ENCODE results near the gene GFPT2.

GFPT2 gene

DNA sequence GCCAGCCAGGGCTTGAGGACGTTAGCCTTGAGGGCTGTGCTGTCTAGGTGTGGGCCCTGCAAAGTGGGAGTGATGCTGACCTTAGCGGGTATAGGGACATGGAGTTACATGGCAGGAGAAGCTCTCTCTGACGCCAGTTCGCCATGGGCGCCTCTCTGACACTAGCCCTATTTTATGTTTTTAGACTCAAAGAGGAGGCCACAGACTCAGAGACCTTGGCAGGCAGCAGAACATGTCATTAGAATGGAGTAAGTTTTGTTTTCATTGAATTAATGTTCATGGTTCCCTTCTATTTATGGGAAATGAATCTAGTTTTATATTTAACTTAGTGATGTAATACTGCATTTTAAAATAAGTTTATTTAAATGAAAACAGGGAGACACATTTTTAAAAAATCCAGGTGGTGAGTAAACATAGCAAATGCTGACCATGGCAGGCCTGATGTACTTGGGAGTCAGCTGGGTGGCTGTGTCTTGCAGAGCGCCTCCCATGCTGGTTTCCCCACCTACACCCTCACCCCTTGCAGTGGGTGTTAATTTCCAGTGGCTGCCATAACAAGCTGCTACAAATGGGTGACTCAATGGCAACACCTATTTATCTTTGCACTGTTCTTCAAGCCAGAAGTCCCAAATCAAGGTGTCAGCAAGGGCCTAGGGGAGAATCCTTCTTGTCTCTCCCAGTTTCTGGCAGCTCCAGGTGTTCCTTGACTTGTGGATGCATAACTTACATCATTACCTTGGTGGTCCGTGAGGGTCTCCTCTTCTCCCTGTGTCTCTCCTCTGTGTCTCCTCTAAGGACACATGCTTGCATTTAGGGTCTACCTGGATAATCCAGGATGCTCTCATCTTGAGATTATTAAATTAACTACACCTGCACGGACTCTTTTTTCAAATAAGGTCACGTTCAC, 25.6 kb upstream of the GFPT2 start:
- DNase-seq, result no peak

GRCh38 chr5:180377556-180378197, 24.5 kb upstream of the GFPT2 start:
- DNase-seq, result no peak

GRCh38 chr5:180376511-180376910, 23.4 kb upstream of the GFPT2 start:
- no peak for DNase-seq

- DNase-seq, result no peak
Measured at GRCh38 chr5:180375955-180376354, 22.8 kb upstream of the GFPT2 start.

GRCh38 chr5:180375291-180375690, 22.2 kb upstream of the GFPT2 start:
- no peak for DNase-seq

GRCh38 chr5:180373870-180374269, 20.7 kb upstream of the GFPT2 start:
- no peak for DNase-seq

DNA sequence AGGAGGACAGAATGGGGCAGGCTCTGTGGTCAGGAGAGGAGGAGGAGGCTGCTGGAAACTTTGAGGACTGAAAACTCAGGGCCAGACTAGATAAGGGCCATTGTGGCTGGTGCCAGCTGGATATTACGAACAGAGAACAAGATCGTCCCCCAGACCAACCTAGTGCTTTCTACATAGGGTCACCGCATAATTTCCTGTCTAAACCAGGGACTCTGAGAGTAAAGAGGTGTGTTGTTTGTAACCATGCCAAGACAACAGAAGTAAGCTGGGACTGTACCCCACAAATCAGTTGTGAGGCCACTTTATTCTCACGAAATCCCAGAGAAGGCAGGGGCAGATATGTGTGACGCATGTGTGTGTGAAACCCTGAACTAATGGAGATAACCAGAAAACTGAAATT, 20.3 kb upstream of the GFPT2 start:
- DNase-seq, result no peak

GRCh38 chr5:180371949-180372348, 18.8 kb upstream of the GFPT2 start:
- DNase-seq, result no peak

- DNase-seq, result no peak
Measured at GRCh38 chr5:180370861-180371641, 17.9 kb upstream of the GFPT2 start.

- no peak for DNase-seq
Measured at GRCh38 chr5:180367991-180368390, 14.9 kb upstream of the GFPT2 start.

DNA sequence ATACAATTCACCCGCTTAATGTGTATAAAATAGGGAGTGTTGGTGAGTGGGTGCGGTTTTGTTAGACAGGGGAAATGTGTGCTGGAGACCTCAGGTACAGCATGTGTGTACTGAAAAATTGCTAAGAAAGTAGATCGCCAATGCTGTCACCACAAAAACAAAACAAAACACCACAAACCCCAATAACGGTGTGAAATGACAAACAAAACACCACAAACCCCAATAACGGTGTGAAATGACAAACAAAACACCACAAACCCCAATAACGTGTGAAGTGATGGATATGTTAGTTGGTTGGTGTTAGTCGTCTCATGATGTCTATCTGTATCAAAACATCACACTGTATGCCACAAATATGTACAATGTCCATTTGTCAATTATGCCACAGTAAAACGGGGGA, 14.2 kb upstream of the GFPT2 start:
- DNase-seq, result peak; percentile 59

DNA sequence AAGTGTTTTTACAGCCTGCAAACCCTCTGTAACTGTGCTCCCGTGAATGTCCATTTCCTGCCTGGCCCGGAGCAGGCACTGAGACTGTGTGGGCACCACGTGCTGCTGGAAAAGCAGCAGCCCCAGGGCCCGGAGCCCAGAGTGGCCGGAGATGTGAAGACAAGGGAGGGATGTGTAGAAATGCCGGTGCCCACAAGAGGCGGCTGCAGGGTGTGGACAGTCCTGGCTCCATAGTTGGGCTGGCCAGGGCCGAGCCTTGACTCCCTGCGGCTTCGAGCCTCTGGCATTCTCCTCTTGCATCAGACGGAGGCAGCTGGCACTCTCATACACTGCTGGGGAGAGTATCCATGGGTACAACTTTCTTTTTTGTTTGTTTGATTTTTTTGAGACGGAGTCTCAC, 13.2 kb upstream of the GFPT2 start:
- no peak for DNase-seq

DNA sequence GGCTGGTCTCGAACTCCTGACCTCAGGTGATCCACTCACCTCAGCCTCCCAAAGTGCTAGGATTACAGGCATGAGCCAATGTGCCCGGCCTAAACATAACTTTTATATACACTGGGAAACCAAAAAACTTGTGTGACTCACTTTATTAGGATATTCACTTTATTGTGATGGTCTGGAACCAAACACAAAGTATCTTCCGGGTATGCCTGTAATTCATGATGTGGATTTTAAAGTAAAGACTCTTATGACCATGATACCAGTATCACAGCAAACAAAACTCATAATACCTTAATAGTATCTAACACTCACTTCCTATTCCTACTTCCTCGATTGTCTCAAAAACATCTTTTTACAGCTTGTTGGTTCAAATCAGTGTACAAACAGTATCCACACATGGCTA, 12.7 kb upstream of the GFPT2 start:
- no peak for DNase-seq

DNA sequence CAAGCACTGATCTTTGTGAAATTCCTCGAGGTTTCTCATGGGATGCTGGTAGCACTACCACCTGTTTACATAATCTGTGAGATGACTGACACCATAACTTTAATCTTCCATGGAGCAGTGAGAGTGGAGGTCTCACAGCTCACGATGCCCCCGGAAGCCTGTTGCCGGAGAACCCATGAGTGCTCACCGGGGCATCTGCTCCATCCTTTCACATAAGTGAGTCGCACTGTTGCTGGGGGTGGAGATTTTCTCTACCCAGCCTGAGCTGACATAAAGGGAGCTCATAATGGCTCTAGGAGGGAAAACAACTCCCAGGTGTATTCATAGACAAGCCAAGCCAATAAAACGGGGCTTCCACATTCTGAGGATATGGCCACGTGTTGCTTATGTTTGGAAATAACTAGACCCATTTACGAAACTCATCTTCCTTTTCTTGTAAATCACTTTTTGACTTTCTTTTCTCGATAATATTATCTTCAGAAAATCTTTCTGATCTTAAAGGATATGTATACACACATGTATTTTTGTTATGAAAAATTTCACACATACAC, 11.2 kb upstream of the GFPT2 start:
- no peak for DNase-seq

- no peak for DNase-seq
Measured at GRCh38 chr5:180360078-180360957, 7.2 kb upstream of the GFPT2 start.

DNA sequence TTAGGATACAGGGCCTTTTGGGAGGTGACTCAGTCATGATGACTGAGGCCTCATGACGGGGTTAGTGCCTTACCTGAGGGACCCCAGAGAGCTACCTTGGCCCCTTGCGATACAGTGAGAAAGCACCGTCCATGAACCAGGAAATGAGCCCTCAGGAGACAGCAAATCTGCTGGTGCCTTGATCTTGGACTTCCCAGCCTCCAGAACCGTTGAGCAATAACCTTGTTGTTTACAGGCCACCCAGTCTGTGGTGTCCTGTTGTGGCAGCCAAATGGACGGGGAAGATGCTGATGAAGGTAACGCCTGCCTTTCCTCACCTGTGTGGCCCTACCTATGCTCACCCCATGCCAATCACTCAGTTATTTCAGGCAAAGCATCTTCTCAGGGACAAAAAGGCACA, 5.6 kb upstream of the GFPT2 start:
- DNase-seq, result no peak

- no peak for DNase-seq
Measured at GRCh38 chr5:180358179-180358578, 5.0 kb upstream of the GFPT2 start.

DNA sequence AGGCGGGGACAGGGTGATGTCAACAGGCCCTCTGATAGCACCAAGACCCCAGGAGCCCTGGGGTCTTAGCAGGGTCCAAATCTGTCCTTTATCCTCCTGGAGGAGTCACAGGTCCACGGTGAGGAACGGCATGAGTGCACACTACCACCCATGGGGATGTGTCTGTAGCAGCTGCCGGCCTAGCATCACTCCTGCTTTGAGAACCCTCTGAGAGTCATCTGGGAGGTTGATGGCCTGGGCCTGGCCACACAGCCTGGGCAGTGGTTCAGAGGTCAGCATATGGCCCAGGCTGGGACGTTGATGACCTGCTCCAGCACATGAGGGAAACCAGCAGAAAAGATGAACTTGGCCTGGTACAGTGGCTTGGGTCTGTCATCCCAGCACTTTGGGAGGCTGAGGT, 1.8 kb upstream of the GFPT2 start:
- no peak for DNase-seq

GRCh38 chr5:180353980-180354452, 880 bp upstream of the GFPT2 start:
- no peak for DNase-seq

DNA sequence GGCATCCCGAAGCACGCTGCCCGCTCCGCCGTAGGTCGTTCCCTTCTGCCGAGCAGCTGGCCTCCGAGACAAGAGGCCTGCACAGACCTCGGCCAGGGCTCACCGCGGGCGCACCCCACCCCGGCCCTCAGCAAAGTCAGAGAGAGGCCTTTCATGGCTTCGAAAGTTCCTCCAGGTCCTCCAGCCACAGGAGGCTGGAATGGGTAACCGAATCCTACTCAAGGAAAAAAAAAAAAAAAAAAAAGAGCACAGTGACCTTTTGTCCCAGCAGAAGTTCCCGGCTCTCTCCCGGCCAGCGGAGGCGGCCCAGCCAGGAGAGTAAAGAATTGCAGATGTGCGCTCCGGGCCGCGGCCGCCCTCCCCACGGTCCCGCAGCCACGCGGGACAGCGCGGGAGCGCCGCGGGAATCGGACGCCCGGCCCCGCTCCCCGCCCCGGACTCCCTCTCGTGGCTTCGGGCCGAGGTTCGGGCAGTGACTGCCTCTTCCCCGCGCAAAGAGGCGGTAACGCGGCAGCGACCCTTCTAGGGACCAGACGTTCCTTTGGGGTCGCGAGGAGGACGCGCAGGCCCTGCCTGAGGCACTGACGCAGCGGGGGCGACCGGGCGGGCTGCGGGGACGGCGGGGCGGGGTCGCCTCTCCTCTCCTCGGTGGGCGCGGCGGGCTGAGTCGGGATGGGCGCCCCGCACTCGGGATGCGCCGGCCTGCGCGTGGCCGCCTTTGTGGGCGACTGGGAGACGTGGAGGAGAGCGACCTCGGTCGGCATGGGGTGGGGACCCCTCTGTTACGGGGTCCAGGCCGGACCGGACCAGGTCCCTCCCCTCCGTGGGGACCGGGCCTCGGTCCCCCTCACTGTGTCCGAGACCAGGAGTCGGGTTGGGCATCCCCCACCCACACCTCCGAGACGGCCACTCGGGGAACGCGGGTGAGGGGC, 754 bp downstream of the GFPT2 start:
- no peak for DNase-seq

All from activated CD4-positive, alpha-beta T cell treated with anti-CD3 and anti-CD28 coated beads, Interleukin-10, Interleukin-2, amounts not matched to agents 100 ng/mL and 50 ng/mL, durations not matched to agents 16 hours and 8 hours (primary cell).